K562 (cell line): ENCODE measurements around the gene EXOC7. TPM values are rescaled to one million over a fixed set of nuclear protein-coding genes. Genes with fewer than 3 reads are reported as not detected.

ENCODE experiments used
- ATAC-seq: fragments of 200-7000 bp; cut with Tn5 transposase; 3 replicates; pipeline ENCODE4 v1.9.1; 2020; ENCODE audit warnings: moderate library complexity
- BruUV-seq: library from RNA; stranded (reverse); fragments of 400-500 nt; replicated peaks from 2 replicates; lab custom pipeline; 2021; lab: Mats Ljungman, UMichigan
- CTCF ChIA-PET: fragments of 300-600 bp; formaldehyde crosslinking; extraction: SDS; loops from one replicate; lab custom pipeline; 2021; ENCODE audit warnings: low intra/inter-chr PET ratio; lab: Yijun Ruan, JAX
- POLR2A ChIA-PET: fragments of 300-600, 350-650 bp; sonication (Branson Sonifier 250); formaldehyde crosslinking; extraction: SDS; loops from one replicate; lab custom pipeline; 2021; ENCODE audit warnings: antibody characterized with exemption, inconsistent platforms; lab: Yijun Ruan, JAX
- DNase-seq, 4 experiments: peaks; one replicate each; pipeline versions ENCODE4 v3.0.0 to v3.0.0-alpha.2; 2011 to 2018; ENCODE audit warnings: low spot score in 3 of 4, mixed read lengths in 3 of 4; ENCODE audit errors: extremely low read depth in 1 of 4
- FAIRE-seq: peaks from 2 replicates; lab custom pipeline; 2011; peaks lifted over from hg19 to GRCh38; lab: Jason Lieb, UNC
- H2AFZ ChIP-seq: 2 replicates; pipeline ENCODE4 v1.6.0; 2011; ENCODE audit warnings: low read depth, low read length, control low read depth, inconsistent platforms
- H3K27ac ChIP-seq: fragments of 200-600 bp; 3 replicates; pipeline ENCODE4 v1.8.0; 2011; ENCODE audit warnings: low read depth, mild to moderate bottlenecking, control low read depth, inconsistent platforms, low read length, moderate library complexity, mixed read lengths; ENCODE audit errors: extremely low read depth
- H3K27me3 ChIP-seq, 2 experiments: fragments of 300-600 bp in 1 of 2; 2 replicates in 1 of 2; 3 replicates in 1 of 2; pipeline versions ENCODE4 v1.6.0 to v1.8.0; 2011; ENCODE audit warnings: inconsistent platforms in 2 of 2, low read length in 2 of 2, mild to moderate bottlenecking in 1 of 2, mixed read lengths in 1 of 2, moderate library complexity in 1 of 2; ENCODE audit not compliant: control insufficient read depth in 2 of 2, insufficient read depth in 2 of 2
- H3K36me3 ChIP-seq: fragments of 300-600 bp; 3 replicates; pipeline ENCODE4 v1.8.0; 2011; ENCODE audit warnings: mild to moderate bottlenecking, low read length, inconsistent platforms; ENCODE audit not compliant: control insufficient read depth, insufficient read depth
- H3K4me1 ChIP-seq, 2 experiments: fragments of 200-600 bp in 1 of 2; replicated peaks in 1 of 2; 2 replicates in 1 of 2; 3 replicates in 1 of 2; pipeline versions ENCODE4 v1.5.1 to v1.8.0; 2011; ENCODE audit warnings: inconsistent platforms in 2 of 2, low read length in 2 of 2, mild to moderate bottlenecking in 1 of 2, mixed read lengths in 1 of 2, moderate library complexity in 1 of 2; ENCODE audit not compliant: control insufficient read depth in 2 of 2, insufficient read depth in 2 of 2
- H3K4me2 ChIP-seq: 2 replicates; pipeline ENCODE4 v1.6.1; 2011; ENCODE audit warnings: low read length, control low read depth, inconsistent platforms, mixed read lengths; ENCODE audit not compliant: insufficient read depth
- H3K4me3 ChIP-seq: fragments of 200-600 bp; sonication (generic), shearing (Covaris generic); 2 replicates; pipeline ENCODE4 v1.5.1; 2016; ENCODE audit warnings: control low read depth, inconsistent platforms
- H3K79me2 ChIP-seq: fragments of 200-600 bp; 3 replicates; pipeline ENCODE4 v1.8.0; 2011; ENCODE audit warnings: low read length, inconsistent platforms; ENCODE audit not compliant: control insufficient read depth, insufficient read depth
- H3K9ac ChIP-seq, 2 experiments: 2 replicates each; pipeline versions ENCODE4 v1.6.0 to v1.6.1; 2011; ENCODE audit warnings: low read depth in 2 of 2, low read length in 2 of 2, control low read depth in 1 of 2, inconsistent platforms in 1 of 2, mild to moderate bottlenecking in 1 of 2, mixed read lengths in 1 of 2; ENCODE audit not compliant: insufficient read depth in 1 of 2
- H3K9me1 ChIP-seq: one replicate; pipeline ENCODE4 v1.6.0; 2011; ENCODE audit warnings: inconsistent platforms, mild to moderate bottlenecking, low read length, moderate library complexity; ENCODE audit not compliant: control insufficient read depth, insufficient read depth
- H3K9me3 ChIP-seq: replicated peaks from 2 replicates; pipeline ENCODE4 v1.5.1; 2011; ENCODE audit warnings: low read depth, low read length, inconsistent platforms; ENCODE audit not compliant: control insufficient read depth, insufficient read depth
- H4K20me1 ChIP-seq: replicated peaks from 2 replicates; pipeline ENCODE4 v1.6.1; 2011; ENCODE audit warnings: low read length, inconsistent platforms, mixed read lengths; ENCODE audit not compliant: control insufficient read depth, insufficient read depth
- CCAR2 ChIP-seq: fragments of 200-400 bp; formaldehyde crosslinking; IDR thresholded peaks from 2 replicates; pipeline ENCODE4 v1.6.1; 2017; ENCODE audit warnings: mild to moderate bottlenecking, low read depth, low read length
- ILF3 ChIP-seq: fragments of 450-650 bp; IDR thresholded peaks from 2 replicates; pipeline ENCODE4 v1.6.1; 2018; ENCODE audit warnings: antibody characterized with exemption, mild to moderate bottlenecking, moderate library complexity, borderline replicate concordance
- KDM4B ChIP-seq, 2 experiments: fragments of 450-650 bp in 1 of 2; sonication (generic) in 1 of 2; IDR thresholded peaks; 2 replicates each; pipeline ENCODE4 v1.6.1; 2016 to 2017; ENCODE audit warnings: borderline replicate concordance in 2 of 2, antibody characterized with exemption in 1 of 2, low read depth in 1 of 2, mild to moderate bottlenecking in 1 of 2
- NELFE ChIP-seq: IDR thresholded peaks from 2 replicates; pipeline ENCODE4 v1.6.1; 2011; ENCODE audit warnings: mild to moderate bottlenecking; ENCODE audit not compliant: insufficient read depth, insufficient read length
- TAF7 ChIP-seq: fragments of 450-650 bp; IDR thresholded peaks from 2 replicates; pipeline ENCODE4 v1.6.1; 2016; ENCODE audit warnings: missing genetic modification characterization, missing compliant biosample characterization
- ZNF561 ChIP-seq: fragments of 450-650 bp; formaldehyde crosslinking; conservative IDR thresholded peaks from 2 replicates; pipeline ENCODE4 v1.4.0; 2020; ENCODE audit warnings: mild to moderate bottlenecking, moderate library complexity
- WGBS: fragments of 100-300 bp; shearing (Covaris generic); methylation state at CpG from one replicate; pipeline ENCODE4 v1.1.6; 2016; ENCODE audit warnings: low coverage, mixed read lengths; ENCODE audit not compliant: insufficient coverage; ENCODE audit errors: missing lambda C conversion rate; 5-methylcytosine and 5-hydroxymethylcytosine counted together
- in situ Hi-C: fragments of 300-500 bp; cut with MboI; formaldehyde crosslinking; loops from 4 replicates; pipeline ENCODE4 v1.15.0; 2018; ENCODE audit warnings: inconsistent platforms, mixed read lengths
- intact Hi-C: fragments of 100-400 bp; cut with micrococcal nuclease; formaldehyde crosslinking; loops from 2 replicates; pipeline ENCODE4 v1.14.2; 2022
- polyA plus RNA-seq, 8 experiments: library from polyadenylated mRNA; depleted of rRNA in 4 of 8; stranded (reverse) in 5 of 8; unstranded in 3 of 8; fragments of >200 nt; fragmentation: Nextera tagmentation in 2 of 8; fragmentation: Illumina TruSeq in 1 of 8; extraction: Ambion mirVana in 2 of 8; extraction: Trizol in 1 of 8; gene quantifications; 2 replicates each; pipeline versions ENCODE4 v1.2.1 to v1.2.3, GENCODE V29; 2011 to 2014; ENCODE audit warnings: inconsistent platforms in 1 of 8, missing spikeins in 1 of 8
- total RNA-seq, 7 experiments: library from RNA; depleted of rRNA in 6 of 7; stranded (reverse); fragments of >200 nt in 6 of 7; fragmentation: Illumina TruSeq in 2 of 7; extraction: Trizol in 2 of 7; gene quantifications; 2 replicates each; pipeline versions ENCODE4 v1.2.1 to v1.2.3, GENCODE V29; 2011 to 2021; ENCODE audit warnings: low replicate concordance in 1 of 7
- TF ChIP-seq, protein P1 (sequence below), 2 experiments: fragments of 450-650 bp in 1 of 2; sonication (generic) in 1 of 2; formaldehyde crosslinking; conservative IDR thresholded peaks; 2 replicates each; pipeline versions ENCODE4 v1.4.0 to v1.8.1; 2020 to 2022; ENCODE audit warnings: mild to moderate bottlenecking in 1 of 2, missing genetic modification reagents in 1 of 2
- TF ChIP-seq, protein P2 (sequence below): fragments of 250-450 bp; sonication (Bioruptor Pico); IDR thresholded peaks from 2 replicates; pipeline ENCODE4 v1.8.0; 2021; ENCODE audit warnings: mild to moderate bottlenecking, moderate library complexity

Gene EXOC7
- total and polyA plus RNA-seq, 9 of the 15 experiments (the other 6 are each of a cell fraction or from before 2014, with no cell fraction given) = 18.6 to 57.0 (median 35.0) TPM

DNA sequence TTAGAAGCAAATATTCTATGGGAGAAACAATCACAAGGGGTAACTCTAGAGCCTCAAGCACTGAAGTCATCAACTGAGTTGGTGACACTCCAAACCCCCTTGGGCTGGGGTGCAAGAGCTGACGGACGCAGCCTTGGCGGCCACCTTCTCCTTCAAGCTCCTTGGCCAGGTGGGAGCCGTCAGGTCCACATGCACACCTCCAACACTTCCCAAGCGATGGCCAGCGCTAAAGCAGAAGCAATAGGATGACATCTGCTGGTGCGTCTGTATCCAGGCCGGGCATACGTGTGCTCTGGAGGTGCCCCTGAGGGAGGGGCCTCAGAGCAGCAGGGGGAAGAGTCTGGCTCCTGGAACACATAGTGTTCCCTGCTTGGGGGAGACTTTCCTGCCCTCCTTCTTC is 49.6 kb upstream of the EXOC7 start:
- H4K20me1 ChIP-seq = no peaks in the 10 kb centered on the region
- H3K4me3 ChIP-seq = no peak overlapping the region
- FAIRE-seq (no peak), ATAC-seq (no peak), DNase-seq (no peak)
- 91% methylated on average over 9 of the region's 9 CpGs for WGBS
- peaks cover 61% of the 10 kb centered on the region for H3K36me3 ChIP-seq
- in situ Hi-C loops (no loop called here), intact Hi-C loops (no loop called here)
- no peaks in the 10 kb centered on the region for H3K9me3 ChIP-seq
- no peak overlapping the region for H2AFZ ChIP-seq
- TF ChIP-seq, protein P1, sequence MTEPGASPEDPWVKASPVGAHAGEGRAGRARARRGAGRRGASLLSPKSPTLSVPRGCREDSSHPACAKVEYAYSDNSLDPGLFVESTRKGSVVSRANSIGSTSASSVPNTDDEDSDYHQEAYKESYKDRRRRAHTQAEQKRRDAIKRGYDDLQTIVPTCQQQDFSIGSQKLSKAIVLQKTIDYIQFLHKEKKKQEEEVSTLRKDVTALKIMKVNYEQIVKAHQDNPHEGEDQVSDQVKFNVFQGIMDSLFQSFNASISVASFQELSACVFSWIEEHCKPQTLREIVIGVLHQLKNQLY (CRISPR knock-in tag; conservative IDR thresholded peaks at IDR 0.05) = no peak
- TF ChIP-seq TAF7 (tag) (no peak), CCAR2 (no peak), ZNF561 (CRISPR knock-in tag) (no peak), ILF3 (no peak), NELFE (no peak), KDM4B (IDR thresholded peaks at IDR 0.05; ENCODE audit: borderline replicate concordance in 2 of 2, low read depth in 1 of 2) (no peak)
- TF ChIP-seq, protein P2, sequence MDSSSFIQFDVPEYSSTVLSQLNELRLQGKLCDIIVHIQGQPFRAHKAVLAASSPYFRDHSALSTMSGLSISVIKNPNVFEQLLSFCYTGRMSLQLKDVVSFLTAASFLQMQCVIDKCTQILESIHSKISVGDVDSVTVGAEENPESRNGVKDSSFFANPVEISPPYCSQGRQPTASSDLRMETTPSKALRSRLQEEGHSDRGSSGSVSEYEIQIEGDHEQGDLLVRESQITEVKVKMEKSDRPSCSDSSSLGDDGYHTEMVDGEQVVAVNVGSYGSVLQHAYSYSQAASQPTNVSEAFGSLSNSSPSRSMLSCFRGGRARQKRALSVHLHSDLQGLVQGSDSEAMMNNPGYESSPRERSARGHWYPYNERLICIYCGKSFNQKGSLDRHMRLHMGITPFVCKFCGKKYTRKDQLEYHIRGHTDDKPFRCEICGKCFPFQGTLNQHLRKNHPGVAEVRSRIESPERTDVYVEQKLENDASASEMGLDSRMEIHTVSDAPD (CRISPR knock-in tag) = no peak
- H3K27ac ChIP-seq = no peak overlapping the region
- H3K79me2 ChIP-seq = no peaks in the 10 kb centered on the region
- H3K4me2 ChIP-seq = no peak overlapping the region
- H3K9me1 ChIP-seq = no peaks in the 10 kb centered on the region
- no peak overlapping the region for H3K9ac ChIP-seq
- no peaks in the 10 kb centered on the region for H3K4me1 ChIP-seq
- H3K27me3 ChIP-seq = no peaks in the 10 kb centered on the region
- ChIA-PET POLR2A (interaction anchor here (0.6 to 3.9 kb wide), 7 partner anchors 10 to 538 kb away, joined by 3 to 28 read pairs (median 3); partner anchors contain the start of genes FOXJ1 and UBALD2), CTCF (no interaction called here)
- BruUV-seq = no TSS peak
